Measurements from ENCODE around the gene ABHD14A.

DNA sequence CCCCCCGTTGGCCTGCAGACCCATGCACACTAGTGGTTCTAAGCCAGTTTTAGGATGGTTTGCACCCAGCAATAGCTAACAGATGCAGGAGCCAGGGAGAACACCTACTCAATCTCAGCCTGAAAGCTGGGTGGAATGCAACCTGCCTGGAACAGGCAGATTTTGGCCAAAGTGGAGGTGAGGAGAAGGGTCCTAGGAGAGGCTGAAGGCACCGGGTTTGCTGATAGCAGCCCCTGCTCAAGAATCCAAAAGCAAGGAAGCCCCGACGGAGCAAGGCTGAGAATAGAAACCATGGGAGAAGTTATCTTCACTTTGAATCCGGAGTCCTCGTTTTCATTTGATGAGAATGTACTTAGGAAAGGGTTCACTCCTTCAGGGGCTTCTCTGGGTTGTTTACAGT is 43.1 kb upstream of the ABHD14A start:
- TF ChIP-seq, protein P1, sequence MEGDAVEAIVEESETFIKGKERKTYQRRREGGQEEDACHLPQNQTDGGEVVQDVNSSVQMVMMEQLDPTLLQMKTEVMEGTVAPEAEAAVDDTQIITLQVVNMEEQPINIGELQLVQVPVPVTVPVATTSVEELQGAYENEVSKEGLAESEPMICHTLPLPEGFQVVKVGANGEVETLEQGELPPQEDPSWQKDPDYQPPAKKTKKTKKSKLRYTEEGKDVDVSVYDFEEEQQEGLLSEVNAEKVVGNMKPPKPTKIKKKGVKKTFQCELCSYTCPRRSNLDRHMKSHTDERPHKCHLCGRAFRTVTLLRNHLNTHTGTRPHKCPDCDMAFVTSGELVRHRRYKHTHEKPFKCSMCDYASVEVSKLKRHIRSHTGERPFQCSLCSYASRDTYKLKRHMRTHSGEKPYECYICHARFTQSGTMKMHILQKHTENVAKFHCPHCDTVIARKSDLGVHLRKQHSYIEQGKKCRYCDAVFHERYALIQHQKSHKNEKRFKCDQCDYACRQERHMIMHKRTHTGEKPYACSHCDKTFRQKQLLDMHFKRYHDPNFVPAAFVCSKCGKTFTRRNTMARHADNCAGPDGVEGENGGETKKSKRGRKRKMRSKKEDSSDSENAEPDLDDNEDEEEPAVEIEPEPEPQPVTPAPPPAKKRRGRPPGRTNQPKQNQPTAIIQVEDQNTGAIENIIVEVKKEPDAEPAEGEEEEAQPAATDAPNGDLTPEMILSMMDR (IDR thresholded peaks at IDR 0.05; ENCODE audit: insufficient read depth, low read length, poor library complexity, severe bottlenecking) = no peak
- TF ChIP-seq EZH2phosphoT487 (conservative IDR thresholded peaks at IDR 0.05; ENCODE audit: low read length) = no peak

Data from SU-DHL-6 (cell line).